ENCODE measurements around the gene LYPD3. TPM values are rescaled to one million over a fixed set of nuclear protein-coding genes. Genes with fewer than 3 reads are reported as not detected.

LYPD3 gene
- total and polyA plus RNA-seq, 10 of the 15 experiments (the other 5 are each of a cell fraction or from before 2014, with no cell fraction given): 0.03 to 0.28 (median 0.12) TPM; not detected in 6

DNA sequence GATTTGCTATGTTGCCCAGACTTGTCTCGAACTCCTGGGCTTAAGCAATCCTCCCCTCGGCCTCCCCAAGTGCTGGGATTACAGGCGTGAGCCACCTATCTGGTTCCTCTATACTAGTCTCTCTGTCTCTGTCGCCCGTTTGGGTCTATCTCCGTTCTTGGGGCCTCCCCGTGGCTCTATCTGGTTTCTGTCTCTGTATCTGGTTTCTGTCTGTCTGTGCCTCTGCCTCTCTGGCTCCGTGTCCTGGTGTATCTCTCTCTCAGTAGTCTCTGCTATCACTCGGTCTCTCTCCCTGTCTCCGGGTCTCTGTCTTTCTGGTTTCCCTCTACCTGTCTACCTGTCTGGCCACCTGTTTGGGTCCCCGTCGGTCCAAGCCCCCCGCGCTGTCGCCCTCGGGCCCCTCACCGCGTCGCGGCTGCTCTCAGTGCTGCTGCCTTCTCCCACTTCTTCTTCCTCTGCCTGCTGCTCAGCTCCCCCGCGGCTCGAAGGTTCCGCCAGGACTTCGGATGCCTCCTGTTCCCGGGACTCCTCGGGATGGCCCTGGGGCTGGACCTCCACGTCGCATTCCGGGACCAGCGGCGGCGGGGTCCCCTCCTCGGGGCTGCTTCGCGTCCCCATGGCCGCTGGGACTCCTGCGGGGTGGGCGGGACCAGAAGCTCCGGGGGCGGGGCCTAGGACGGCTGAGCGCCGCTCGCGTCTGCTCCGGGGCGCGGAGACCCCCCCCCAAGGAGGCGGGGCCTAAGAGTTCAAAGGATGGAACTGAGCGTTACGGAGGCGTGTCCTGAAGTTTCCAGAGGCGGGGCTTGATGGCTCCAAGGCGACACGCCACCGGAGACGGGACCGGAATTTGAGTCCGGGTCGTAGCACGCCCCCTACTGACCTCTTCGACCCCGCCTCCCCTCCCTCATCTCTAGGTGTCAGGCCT, 38.4 kb upstream of the LYPD3 start (continued):
- TF ChIP-seq, protein P1, sequence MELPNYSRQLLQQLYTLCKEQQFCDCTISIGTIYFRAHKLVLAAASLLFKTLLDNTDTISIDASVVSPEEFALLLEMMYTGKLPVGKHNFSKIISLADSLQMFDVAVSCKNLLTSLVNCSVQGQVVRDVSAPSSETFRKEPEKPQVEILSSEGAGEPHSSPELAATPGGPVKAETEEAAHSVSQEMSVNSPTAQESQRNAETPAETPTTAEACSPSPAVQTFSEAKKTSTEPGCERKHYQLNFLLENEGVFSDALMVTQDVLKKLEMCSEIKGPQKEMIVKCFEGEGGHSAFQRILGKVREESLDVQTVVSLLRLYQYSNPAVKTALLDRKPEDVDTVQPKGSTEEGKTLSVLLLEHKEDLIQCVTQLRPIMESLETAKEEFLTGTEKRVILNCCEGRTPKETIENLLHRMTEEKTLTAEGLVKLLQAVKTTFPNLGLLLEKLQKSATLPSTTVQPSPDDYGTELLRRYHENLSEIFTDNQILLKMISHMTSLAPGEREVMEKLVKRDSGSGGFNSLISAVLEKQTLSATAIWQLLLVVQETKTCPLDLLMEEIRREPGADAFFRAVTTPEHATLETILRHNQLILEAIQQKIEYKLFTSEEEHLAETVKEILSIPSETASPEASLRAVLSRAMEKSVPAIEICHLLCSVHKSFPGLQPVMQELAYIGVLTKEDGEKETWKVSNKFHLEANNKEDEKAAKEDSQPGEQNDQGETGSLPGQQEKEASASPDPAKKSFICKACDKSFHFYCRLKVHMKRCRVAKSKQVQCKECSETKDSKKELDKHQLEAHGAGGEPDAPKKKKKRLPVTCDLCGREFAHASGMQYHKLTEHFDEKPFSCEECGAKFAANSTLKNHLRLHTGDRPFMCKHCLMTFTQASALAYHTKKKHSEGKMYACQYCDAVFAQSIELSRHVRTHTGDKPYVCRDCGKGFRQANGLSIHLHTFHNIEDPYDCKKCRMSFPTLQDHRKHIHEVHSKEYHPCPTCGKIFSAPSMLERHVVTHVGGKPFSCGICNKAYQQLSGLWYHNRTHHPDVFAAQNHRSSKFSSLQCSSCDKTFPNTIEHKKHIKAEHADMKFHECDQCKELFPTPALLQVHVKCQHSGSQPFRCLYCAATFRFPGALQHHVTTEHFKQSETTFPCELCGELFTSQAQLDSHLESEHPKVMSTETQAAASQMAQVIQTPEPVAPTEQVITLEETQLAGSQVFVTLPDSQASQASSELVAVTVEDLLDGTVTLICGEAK (IDR thresholded peaks at IDR 0.05; ENCODE audit: borderline replicate concordance): no peak; the same call in 1 of the 2 replicates
- no peak for TF ChIP-seq FOS (IDR thresholded peaks at IDR 0.05; ENCODE audit: borderline replicate concordance, extremely low read depth, insufficient read length)
- no peak for TF ChIP-seq KLF5 (IDR thresholded peaks at IDR 0.05; ENCODE audit: partially characterized antibody)
- no peak for TF ChIP-seq SMAD5 (IDR thresholded peaks at IDR 0.05; ENCODE audit: low read depth)
- peak in 1 of 2 experiments; percentile 47; a peak in 1 of 3 replicates for TF ChIP-seq EGR1 (IDR thresholded peaks at IDR 0.05; ENCODE audit: borderline replicate concordance in 1 of 2, low read depth in 2 of 2, low read length in 2 of 2)
- no peak for TF ChIP-seq BCL3 (IDR thresholded peaks at IDR 0.05; ENCODE audit: borderline replicate concordance, insufficient read depth, low read depth, low read length, poor library complexity, severe bottlenecking)
- TF ChIP-seq NFIC (IDR thresholded peaks at IDR 0.05; ENCODE audit: low read depth, low read length): no peak
- no peak; the same call in 1 of the 2 replicates for TF ChIP-seq NKRF (conservative IDR thresholded peaks at IDR 0.05)
- TF ChIP-seq CBX5 (IDR thresholded peaks at IDR 0.05; ENCODE audit: low read depth): no peak
- no peak for TF ChIP-seq ZBTB33 (IDR thresholded peaks at IDR 0.05)
- TF ChIP-seq BHLHE40 (IDR thresholded peaks at IDR 0.05; ENCODE audit: borderline replicate concordance in 1 of 2, low read depth in 2 of 2, low read length in 1 of 2): peak in 1 of 2 experiments; percentile 11; a peak in 1 of 4 replicates
- no peak for TF ChIP-seq MEF2B (IDR thresholded peaks at IDR 0.05; ENCODE audit: partially characterized antibody, poor library complexity, severe bottlenecking)
- no peak for TF ChIP-seq CHD4 (IDR thresholded peaks at IDR 0.05)
- no peak for TF ChIP-seq ZNF207 (IDR thresholded peaks at IDR 0.05; ENCODE audit: borderline replicate concordance)
- TF ChIP-seq NR2C1 (IDR thresholded peaks at IDR 0.05): peak; percentile 68
- no peak for TF ChIP-seq HDAC2 (IDR thresholded peaks at IDR 0.05)
- peak; percentile 75 for TF ChIP-seq POLR2A (IDR thresholded peaks at IDR 0.05; ENCODE audit: low read depth, low read length)
- peak; percentile 52; the same call in 1 of the 2 replicates for TF ChIP-seq NBN (IDR thresholded peaks at IDR 0.05)
- TF ChIP-seq MTA2 (IDR thresholded peaks at IDR 0.05; ENCODE audit: low read depth): 0 out of 2 replicates have a peak, but pooled peaks have one; percentile 35
- TF ChIP-seq SMC3 (IDR thresholded peaks at IDR 0.05; ENCODE audit: borderline replicate concordance, low read length): no peak; the same call in 1 of the 2 replicates

All from GM12878 (cell line).